ENCODE data around the gene DOCK2.

DOCK2 gene

GRCh38 chr5:169856571-169856970, 219.5 kb downstream of the DOCK2 start:
- DNase-seq (ENCODE audit: low read depth in 2 of 2, low spot score in 1 of 2), result no peak

- no peak for DNase-seq (ENCODE audit: low read depth in 2 of 2, low spot score in 1 of 2)
Observed at GRCh38 chr5:169860585-169860984, 223.5 kb downstream of the DOCK2 start.

GRCh38 chr5:169861433-169861832, 224.4 kb downstream of the DOCK2 start:
- no peak for DNase-seq (ENCODE audit: low read depth in 2 of 2, low spot score in 1 of 2)

GRCh38 chr5:169861934-169862333, 224.9 kb downstream of the DOCK2 start:
- no peak for DNase-seq (ENCODE audit: low read depth in 2 of 2, low spot score in 1 of 2)

GRCh38 chr5:169862391-169862811, 225.3 kb downstream of the DOCK2 start:
- no peak for DNase-seq (ENCODE audit: low read depth in 2 of 2, low spot score in 1 of 2)

GRCh38 chr5:169864483-169864882, 227.4 kb downstream of the DOCK2 start:
- no peak for DNase-seq (ENCODE audit: low read depth in 2 of 2, low spot score in 1 of 2)

GRCh38 chr5:169867347-169867746, 230.3 kb downstream of the DOCK2 start:
- DNase-seq (ENCODE audit: low read depth in 2 of 2, low spot score in 1 of 2), result no peak

- no peak for DNase-seq (ENCODE audit: low read depth in 2 of 2, low spot score in 1 of 2)
Observed at GRCh38 chr5:169869066-169869465, 232.0 kb downstream of the DOCK2 start.

- no peak for DNase-seq (ENCODE audit: low read depth in 2 of 2, low spot score in 1 of 2)
Observed at GRCh38 chr5:169870211-169870610, 233.1 kb downstream of the DOCK2 start.

GRCh38 chr5:169871826-169872490, 234.9 kb downstream of the DOCK2 start:
- DNase-seq (ENCODE audit: low read depth in 2 of 2, low spot score in 1 of 2), result no peak

- no peak for DNase-seq (ENCODE audit: low read depth in 2 of 2, low spot score in 1 of 2)
Observed at GRCh38 chr5:169873642-169874041, 236.6 kb downstream of the DOCK2 start.

- DNase-seq (ENCODE audit: low read depth in 2 of 2, low spot score in 1 of 2), result no peak
Observed at GRCh38 chr5:169874621-169875020, 237.5 kb downstream of the DOCK2 start.

- no peak for DNase-seq (ENCODE audit: low read depth in 2 of 2, low spot score in 1 of 2)
Observed at GRCh38 chr5:169875091-169875728, 238.1 kb downstream of the DOCK2 start.

- DNase-seq (ENCODE audit: low read depth in 2 of 2, low spot score in 1 of 2), result no peak
Observed at GRCh38 chr5:169875731-169876130, 238.7 kb downstream of the DOCK2 start.

GRCh38 chr5:169876386-169876785, 239.3 kb downstream of the DOCK2 start:
- DNase-seq (ENCODE audit: low read depth in 2 of 2, low spot score in 1 of 2), result no peak

GRCh38 chr5:169880012-169880663, 243.1 kb downstream of the DOCK2 start:
- DNase-seq (ENCODE audit: low read depth in 2 of 2, low spot score in 1 of 2), result no peak

- no peak for DNase-seq (ENCODE audit: low read depth in 2 of 2, low spot score in 1 of 2)
Observed at GRCh38 chr5:169880785-169881184, 243.7 kb downstream of the DOCK2 start.

- DNase-seq (ENCODE audit: low read depth in 2 of 2, low spot score in 1 of 2), result no peak
Observed at GRCh38 chr5:169881702-169882303, 244.7 kb downstream of the DOCK2 start.

- DNase-seq (ENCODE audit: low read depth in 2 of 2, low spot score in 1 of 2), result no peak
Observed at GRCh38 chr5:169886033-169886432, 249.0 kb downstream of the DOCK2 start.

- DNase-seq (ENCODE audit: low read depth in 2 of 2, low spot score in 1 of 2), result no peak
Observed at GRCh38 chr5:169886677-169887076, 249.6 kb downstream of the DOCK2 start.

- DNase-seq (ENCODE audit: low read depth in 2 of 2, low spot score in 1 of 2), result no peak
Observed at GRCh38 chr5:169889572-169889971, 252.5 kb downstream of the DOCK2 start.

GRCh38 chr5:169893010-169893409, 255.9 kb downstream of the DOCK2 start:
- no peak for DNase-seq (ENCODE audit: low read depth in 2 of 2, low spot score in 1 of 2)
